Measurements from ENCODE around the gene CCDC92B. TPM values are rescaled to one million over a fixed set of nuclear protein-coding genes. Genes with fewer than 3 reads are reported as not detected.
"Not testable (repeated sequence)": the region's sequence is repeated elsewhere in the genome, so short reads cannot be mapped to it uniquely, and the experiment has no call there.

CCDC92B gene
- total and polyA plus RNA-seq, 2 of the 13 experiments (the other 11 are each of a cell fraction or from before 2014, with no cell fraction given): not detected

DNA sequence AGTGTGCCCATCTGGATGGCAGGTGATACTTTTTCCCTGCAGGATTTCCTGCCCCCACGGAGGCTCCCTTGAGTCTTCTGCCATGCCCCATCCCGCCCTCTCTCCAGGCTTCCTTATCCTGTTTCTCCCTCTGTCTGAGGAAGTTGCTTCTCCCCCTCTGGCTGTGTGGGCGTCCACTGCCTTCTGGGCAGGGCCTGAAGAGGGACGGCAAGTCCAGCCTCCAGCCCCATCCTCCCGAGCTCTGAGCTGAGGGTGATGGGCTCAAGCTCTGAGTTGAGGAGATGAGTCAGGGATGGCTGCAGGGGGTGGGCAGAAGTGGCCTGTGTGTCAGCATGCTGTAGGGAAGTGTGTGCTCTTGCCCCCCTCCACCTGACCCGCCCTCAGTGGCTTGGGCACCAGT lies 32.6 kb upstream of the CCDC92B start:
- Histone ChIP-seq H3K27me3 (ENCODE audit: control insufficient read depth in 1 of 2, insufficient read depth in 2 of 2, low read length in 2 of 2) (no peaks in the 10 kb centered on the region), H3K9ac (ENCODE audit: insufficient read depth, low read depth, low read length) (no peak overlapping the region), H3K79me2 (ENCODE audit: insufficient read depth, low read length) (no peaks in the 10 kb centered on the region), H3K4me1 (ENCODE audit: insufficient read depth, low read length) (peaks cover 6% of the 10 kb centered on the region; the same call in 1 of the 2 replicates), H3K4me2 (ENCODE audit: low read depth, low read length) (no peak overlapping the region), H3K27ac (ENCODE audit: extremely low read length, insufficient read depth, low read length) (no peak overlapping the region), H3K4me3 (replicated peaks in 1 of 3; ENCODE audit: insufficient read depth in 1 of 3, low read depth in 2 of 3, low read length in 3 of 3) (no peak overlapping the region), H3K36me3 (replicated peaks in 1 of 2; ENCODE audit: control insufficient read depth in 1 of 2, insufficient read depth in 2 of 2, low read length in 2 of 2) (no peaks in the 10 kb centered on the region), H4K20me1 (ENCODE audit: insufficient read depth, low read length) (peaks cover 3% of the 10 kb centered on the region; the same call in 1 of the 2 replicates), H2AFZ (ENCODE audit: low read length) (no peak overlapping the region), H3K9me3 (ENCODE audit: low read length) (no peaks in the 10 kb centered on the region)
- intact Hi-C loops (cut with micrococcal nuclease; ENCODE audit: unreplicated experiment): no loop called here
- TF ChIP-seq MBNL3 (CRISPR knock-in tag; conservative IDR thresholded peaks at IDR 0.05) (no peak), SOX5 (CRISPR knock-in tag; IDR thresholded peaks at IDR 0.05; ENCODE audit: borderline replicate concordance) (no peak), ZNF644 (CRISPR knock-in tag; IDR thresholded peaks at IDR 0.05; ENCODE audit: low read depth) (no peak), ZC3H13 (CRISPR knock-in tag; IDR thresholded peaks at IDR 0.05) (no peak), ZMYM2 (CRISPR knock-in tag; IDR thresholded peaks at IDR 0.05) (no peak), ZNF446 (CRISPR knock-in tag; IDR thresholded peaks at IDR 0.05) (no peak), ZNF33A (CRISPR knock-in tag; IDR thresholded peaks at IDR 0.05; ENCODE audit: borderline replicate concordance) (no peak), ZNF749 (CRISPR knock-in tag; IDR thresholded peaks at IDR 0.05; ENCODE audit: borderline replicate concordance) (no peak), KAT7 (CRISPR knock-in tag; IDR thresholded peaks at IDR 0.05; ENCODE audit: borderline replicate concordance) (no peak), MTA3 (CRISPR knock-in tag; IDR thresholded peaks at IDR 0.05) (no peak)
- TF ChIP-seq, protein P1, sequence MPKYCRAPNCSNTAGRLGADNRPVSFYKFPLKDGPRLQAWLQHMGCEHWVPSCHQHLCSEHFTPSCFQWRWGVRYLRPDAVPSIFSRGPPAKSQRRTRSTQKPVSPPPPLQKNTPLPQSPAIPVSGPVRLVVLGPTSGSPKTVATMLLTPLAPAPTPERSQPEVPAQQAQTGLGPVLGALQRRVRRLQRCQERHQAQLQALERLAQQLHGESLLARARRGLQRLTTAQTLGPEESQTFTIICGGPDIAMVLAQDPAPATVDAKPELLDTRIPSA (CRISPR knock-in tag; IDR thresholded peaks at IDR 0.05; ENCODE audit: borderline replicate concordance): no peak
- no TSS peak for BruUV-seq (replicated peaks)
- ChIA-PET CTCF (ENCODE audit: low intra/inter-chr PET ratio, low total read pairs) (no interaction called here), POLR2A (no interaction called here)
- DNase-seq (ENCODE audit: low spot score) (no peak), FAIRE-seq (no peak), ATAC-seq (no peak)
- WGBS (ENCODE audit: low lambda C conversion rate): 56% methylated on average over 5 of the region's 6 CpGs
- in situ Hi-C loops (cut with HindIII; ENCODE audit: extremely low pct_ligation_motif_present, low pct_unique_long_range_greater_than_20kb): no loop called here

DNA sequence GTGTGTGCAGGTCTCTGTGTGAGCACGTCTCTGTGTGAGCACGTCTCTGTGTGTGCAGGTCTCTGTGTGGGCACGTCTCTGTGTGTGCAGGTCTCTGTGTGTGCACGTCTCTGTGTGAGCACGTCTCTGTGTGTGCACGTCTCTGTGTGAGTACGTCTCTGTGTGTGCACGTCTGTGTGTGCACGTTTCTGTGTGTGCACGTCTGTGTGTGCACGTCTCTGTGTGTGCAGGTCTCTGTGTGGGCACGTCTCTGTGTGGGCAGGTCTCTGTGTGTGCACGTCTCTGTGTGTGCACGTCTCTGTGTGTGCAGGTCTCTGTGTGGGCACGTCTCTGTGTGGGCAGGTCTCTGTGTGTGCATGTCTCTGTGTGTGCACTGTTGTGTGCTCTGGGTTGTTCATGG lies 32.1 kb upstream of the CCDC92B start:
- H3K36me3 ChIP-seq (replicated peaks in 1 of 2; ENCODE audit: control insufficient read depth in 1 of 2, insufficient read depth in 2 of 2, low read length in 2 of 2); CTCF ChIA-PET (ENCODE audit: low intra/inter-chr PET ratio, low total read pairs); H3K4me1 ChIP-seq (ENCODE audit: insufficient read depth, low read length); H3K9me3 ChIP-seq (ENCODE audit: low read length); in situ Hi-C loops (cut with HindIII; ENCODE audit: extremely low pct_ligation_motif_present, low pct_unique_long_range_greater_than_20kb); H3K9ac ChIP-seq (ENCODE audit: insufficient read depth, low read depth, low read length); H4K20me1 ChIP-seq (ENCODE audit: insufficient read depth, low read length); H2AFZ ChIP-seq (ENCODE audit: low read length); FAIRE-seq; H3K4me2 ChIP-seq (ENCODE audit: low read depth, low read length); BruUV-seq (replicated peaks); POLR2A ChIA-PET; H3K79me2 ChIP-seq (ENCODE audit: insufficient read depth, low read length); H3K4me3 ChIP-seq (replicated peaks in 1 of 3; ENCODE audit: insufficient read depth in 1 of 3, low read depth in 2 of 3, low read length in 3 of 3); ATAC-seq; DNase-seq (ENCODE audit: low spot score); H3K27ac ChIP-seq (ENCODE audit: extremely low read length, insufficient read depth, low read length); H3K27me3 ChIP-seq (ENCODE audit: control insufficient read depth in 1 of 2, insufficient read depth in 2 of 2, low read length in 2 of 2); intact Hi-C loops (cut with micrococcal nuclease; ENCODE audit: unreplicated experiment): not testable (repeated sequence)
- WGBS (ENCODE audit: low lambda C conversion rate): 63% methylated on average over 8 of the region's 15 CpGs
